GM10847 (cell line): ENCODE data around the gene SPAG17.

Source experiments
- POLR2A ChIP-seq: IDR thresholded peaks from 2 replicates; pipeline ENCODE4 v1.6.1; 2011; ENCODE audit not compliant: insufficient read length; ENCODE audit errors: extremely low read depth

Gene SPAG17

GRCh38 chr1:118116401-118116800 lies 68.6 kb downstream of the SPAG17 start:
- TF ChIP-seq POLR2A: no peak

GRCh38 chr1:118115567-118116295 lies 69.3 kb downstream of the SPAG17 start:
- no peak for TF ChIP-seq POLR2A

- no peak for TF ChIP-seq POLR2A
These were observed 71.8 kb downstream of the SPAG17 start for GRCh38 chr1:118113261-118113660.

GRCh38 chr1:118110580-118110979 lies 74.4 kb downstream of the SPAG17 start:
- TF ChIP-seq POLR2A: no peak

GRCh38 chr1:118104951-118105350 lies 80.1 kb downstream of the SPAG17 start:
- TF ChIP-seq POLR2A: no peak

GRCh38 chr1:118102445-118102844 lies 82.6 kb downstream of the SPAG17 start:
- no peak for TF ChIP-seq POLR2A

GRCh38 chr1:118101999-118102398 lies 83.0 kb downstream of the SPAG17 start:
- no peak for TF ChIP-seq POLR2A

- TF ChIP-seq POLR2A: no peak
These were observed 83.5 kb downstream of the SPAG17 start for GRCh38 chr1:118101515-118101844.

GRCh38 chr1:118100686-118101514 lies 84.1 kb downstream of the SPAG17 start:
- no peak for TF ChIP-seq POLR2A

- TF ChIP-seq POLR2A: no peak
These were observed 85.3 kb downstream of the SPAG17 start for GRCh38 chr1:118099686-118100085.

- TF ChIP-seq POLR2A: no peak
These were observed 87.2 kb downstream of the SPAG17 start for GRCh38 chr1:118097622-118098348.

- TF ChIP-seq POLR2A: no peak
These were observed 92.0 kb downstream of the SPAG17 start for GRCh38 chr1:118093017-118093416.

GRCh38 chr1:118090130-118090529 lies 94.9 kb downstream of the SPAG17 start:
- no peak for TF ChIP-seq POLR2A

- TF ChIP-seq POLR2A: no peak
These were observed 99.7 kb downstream of the SPAG17 start for GRCh38 chr1:118085365-118085764.

- no peak for TF ChIP-seq POLR2A
These were observed 100.6 kb downstream of the SPAG17 start for GRCh38 chr1:118084400-118084799.

- TF ChIP-seq POLR2A: no peak
These were observed 102.0 kb downstream of the SPAG17 start for GRCh38 chr1:118082984-118083383.
